Stimulated activated CD4-positive, alpha-beta T cell treated with anti-CD3 and anti-CD28 coated beads, Interleukin-4, amount 100 ng/mL, for 1 hour (primary cell): ENCODE measurements around the gene HOXC11.

Source experiments
- DNase-seq: peaks from one replicate; pipeline ENCODE4 v3.0.0-alpha.2; 2020

HOXC11 gene

GRCh38 chr12:53944209-53944608 is 28.7 kb upstream of the HOXC11 start:
- DNase-seq: no peak

GRCh38 chr12:53944907-53945847 is 27.7 kb upstream of the HOXC11 start:
- DNase-seq: no peak

GRCh38 chr12:53947743-53948142 is 25.2 kb upstream of the HOXC11 start:
- no peak for DNase-seq

GRCh38 chr12:53948650-53949593 is 24.0 kb upstream of the HOXC11 start:
- no peak for DNase-seq

- DNase-seq: no peak
Measured at GRCh38 chr12:53949631-53950436, 23.1 kb upstream of the HOXC11 start.

GRCh38 chr12:53950437-53950773 is 22.5 kb upstream of the HOXC11 start:
- no peak for DNase-seq

GRCh38 chr12:53950789-53951576 is 21.9 kb upstream of the HOXC11 start:
- DNase-seq: no peak

- no peak for DNase-seq
Measured at GRCh38 chr12:53951577-53952334, 21.2 kb upstream of the HOXC11 start.

GRCh38 chr12:53952335-53952694 is 20.6 kb upstream of the HOXC11 start:
- no peak for DNase-seq

- DNase-seq: no peak
Measured at GRCh38 chr12:53952871-53953734, 19.8 kb upstream of the HOXC11 start.

GRCh38 chr12:53953831-53954693 is 18.9 kb upstream of the HOXC11 start:
- DNase-seq: no peak

GRCh38 chr12:53954694-53955035 is 18.3 kb upstream of the HOXC11 start, which contains the start of gene HOXC12:
Gene HOXC12 (plus strand): TSS chr12:53954903. CDS start chr12:53954930, 27 bp downstream.
- no peak for DNase-seq

GRCh38 chr12:53955036-53955775 is 17.7 kb upstream of the HOXC11 start:
- DNase-seq: no peak

- no peak for DNase-seq
Measured at GRCh38 chr12:53955776-53956250, 17.1 kb upstream of the HOXC11 start.

- DNase-seq: no peak
Measured at GRCh38 chr12:53956251-53956887, 16.6 kb upstream of the HOXC11 start.

GRCh38 chr12:53956914-53957536 is 15.9 kb upstream of the HOXC11 start:
- no peak for DNase-seq

- DNase-seq: no peak
Measured at GRCh38 chr12:53958128-53958527, 14.8 kb upstream of the HOXC11 start.
